Measurements from ENCODE around the gene NOC3L. TPM values are rescaled to one million over a fixed set of nuclear protein-coding genes. Genes with fewer than 3 reads are reported as not detected.

NOC3L gene
- total RNA-seq, 1 donor = 21.0 TPM

DNA sequence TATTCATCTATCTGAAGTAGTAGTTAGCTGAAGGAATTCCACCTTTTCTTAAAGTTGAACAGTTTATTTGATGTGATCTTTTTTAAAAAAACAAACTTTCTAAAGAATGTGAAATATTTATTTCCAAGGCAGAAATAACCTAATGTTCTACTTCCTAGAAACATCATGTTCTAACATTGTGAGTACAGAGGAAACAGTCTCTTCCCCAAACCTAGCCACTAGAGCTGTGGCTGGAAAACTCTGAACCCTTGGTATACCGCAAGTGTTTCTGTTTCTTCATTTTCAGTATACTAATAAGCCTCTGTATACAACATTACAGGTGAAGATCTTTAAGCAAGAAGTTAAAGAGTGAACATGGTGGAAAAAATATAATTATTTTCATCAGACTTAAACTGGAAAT is 35.1 kb downstream of the NOC3L start:
- Histone ChIP-seq H3K36me3 (ENCODE audit: insufficient read depth, low read length) (peaks cover 38% of the 10 kb centered on the region), H3K27me3 (ENCODE audit: insufficient read depth, low read length) (no peaks in the 10 kb centered on the region), H3K27ac (ENCODE audit: low read depth, low read length) (no peak overlapping the region), H3K79me2 (ENCODE audit: insufficient read depth, low read length) (no peaks in the 10 kb centered on the region), H4K20me1 (ENCODE audit: insufficient read depth, low read length) (no peaks in the 10 kb centered on the region), H3K4me2 (ENCODE audit: insufficient read depth, low read length) (no peak overlapping the region), H3K9me3 (ENCODE audit: low read depth, low read length) (no peaks in the 10 kb centered on the region), H2AFZ (ENCODE audit: low read length) (no peak overlapping the region), H3K4me3 (ENCODE audit: insufficient read depth, low read length) (no peak overlapping the region), H3K4me1 (ENCODE audit: insufficient read depth, low read length) (no peaks in the 10 kb centered on the region)
- DNase-seq (ENCODE audit: insufficient read length, low spot score, missing footprints) = no peak
- TF ChIP-seq, protein P1, sequence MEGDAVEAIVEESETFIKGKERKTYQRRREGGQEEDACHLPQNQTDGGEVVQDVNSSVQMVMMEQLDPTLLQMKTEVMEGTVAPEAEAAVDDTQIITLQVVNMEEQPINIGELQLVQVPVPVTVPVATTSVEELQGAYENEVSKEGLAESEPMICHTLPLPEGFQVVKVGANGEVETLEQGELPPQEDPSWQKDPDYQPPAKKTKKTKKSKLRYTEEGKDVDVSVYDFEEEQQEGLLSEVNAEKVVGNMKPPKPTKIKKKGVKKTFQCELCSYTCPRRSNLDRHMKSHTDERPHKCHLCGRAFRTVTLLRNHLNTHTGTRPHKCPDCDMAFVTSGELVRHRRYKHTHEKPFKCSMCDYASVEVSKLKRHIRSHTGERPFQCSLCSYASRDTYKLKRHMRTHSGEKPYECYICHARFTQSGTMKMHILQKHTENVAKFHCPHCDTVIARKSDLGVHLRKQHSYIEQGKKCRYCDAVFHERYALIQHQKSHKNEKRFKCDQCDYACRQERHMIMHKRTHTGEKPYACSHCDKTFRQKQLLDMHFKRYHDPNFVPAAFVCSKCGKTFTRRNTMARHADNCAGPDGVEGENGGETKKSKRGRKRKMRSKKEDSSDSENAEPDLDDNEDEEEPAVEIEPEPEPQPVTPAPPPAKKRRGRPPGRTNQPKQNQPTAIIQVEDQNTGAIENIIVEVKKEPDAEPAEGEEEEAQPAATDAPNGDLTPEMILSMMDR (IDR thresholded peaks at IDR 0.05; ENCODE audit: extremely low read depth, low read depth, low read length) = no peak

- H3K9me3 ChIP-seq (ENCODE audit: low read depth, low read length) = no peaks in the 10 kb centered on the region
- H3K4me1 ChIP-seq (ENCODE audit: insufficient read depth, low read length) = no peaks in the 10 kb centered on the region
- H3K4me2 ChIP-seq (ENCODE audit: insufficient read depth, low read length) = no peak overlapping the region
- TF ChIP-seq, protein P1 (IDR thresholded peaks at IDR 0.05; ENCODE audit: extremely low read depth, low read depth, low read length) = no peak
- no peaks in the 10 kb centered on the region for H3K79me2 ChIP-seq (ENCODE audit: insufficient read depth, low read length)
- H2AFZ ChIP-seq (ENCODE audit: low read length) = no peak overlapping the region
- no peaks in the 10 kb centered on the region for H3K27me3 ChIP-seq (ENCODE audit: insufficient read depth, low read length)
- no peak for DNase-seq (ENCODE audit: insufficient read length, low spot score, missing footprints)
- H3K36me3 ChIP-seq (ENCODE audit: insufficient read depth, low read length) = peaks cover 26% of the 10 kb centered on the region
- H4K20me1 ChIP-seq (ENCODE audit: insufficient read depth, low read length) = no peaks in the 10 kb centered on the region
- no peak overlapping the region for H3K4me3 ChIP-seq (ENCODE audit: insufficient read depth, low read length)
- no peak overlapping the region for H3K27ac ChIP-seq (ENCODE audit: low read depth, low read length)
These were observed 38.0 kb downstream of the NOC3L start for GRCh38 chr10:94324609-94325233.

DNA sequence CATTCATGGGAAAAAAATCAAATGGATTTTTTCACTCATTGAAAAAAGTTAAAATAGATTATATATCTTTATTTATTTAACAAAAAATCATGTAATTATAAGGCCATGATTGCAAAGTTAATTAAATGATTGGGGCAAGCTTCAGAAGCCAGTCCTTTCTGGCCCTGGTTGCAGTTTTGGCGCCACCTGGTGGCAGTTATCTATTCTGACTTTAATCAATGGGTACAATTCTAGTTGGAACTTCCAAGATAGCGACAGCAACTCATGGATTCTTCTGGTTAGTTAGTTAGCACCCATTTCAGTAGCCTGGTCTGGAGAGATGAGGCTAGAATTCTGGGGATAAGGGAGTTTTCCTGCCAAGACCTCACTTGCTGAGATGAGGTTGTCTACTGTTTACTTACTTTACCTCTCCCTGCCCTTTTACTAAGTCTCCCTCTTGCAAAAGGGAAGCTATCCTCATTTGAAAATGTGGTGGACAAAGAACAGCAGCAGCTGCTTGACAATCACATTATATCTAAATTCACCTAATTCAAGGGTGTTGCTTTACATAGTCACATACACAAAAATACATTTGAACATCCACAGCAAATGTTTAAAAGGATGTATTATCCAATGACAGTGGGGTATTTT is 42.3 kb downstream of the NOC3L start:
- H2AFZ ChIP-seq (ENCODE audit: low read length) = no peak overlapping the region
- H3K4me3 ChIP-seq (ENCODE audit: insufficient read depth, low read length) = no peak overlapping the region
- H4K20me1 ChIP-seq (ENCODE audit: insufficient read depth, low read length) = no peaks in the 10 kb centered on the region
- H3K79me2 ChIP-seq (ENCODE audit: insufficient read depth, low read length) = no peaks in the 10 kb centered on the region
- no peak overlapping the region for H3K4me2 ChIP-seq (ENCODE audit: insufficient read depth, low read length)
- H3K36me3 ChIP-seq (ENCODE audit: insufficient read depth, low read length) = peaks cover 21% of the 10 kb centered on the region
- H3K4me1 ChIP-seq (ENCODE audit: insufficient read depth, low read length) = peaks cover 15% of the 10 kb centered on the region
- no peaks in the 10 kb centered on the region for H3K9me3 ChIP-seq (ENCODE audit: low read depth, low read length)
- H3K27me3 ChIP-seq (ENCODE audit: insufficient read depth, low read length) = no peaks in the 10 kb centered on the region
- no peak for DNase-seq (ENCODE audit: insufficient read length, low spot score, missing footprints)
- TF ChIP-seq, protein P1 (IDR thresholded peaks at IDR 0.05; ENCODE audit: extremely low read depth, low read depth, low read length) = peak; percentile 83
- H3K27ac ChIP-seq (ENCODE audit: low read depth, low read length) = no peak overlapping the region

DNA sequence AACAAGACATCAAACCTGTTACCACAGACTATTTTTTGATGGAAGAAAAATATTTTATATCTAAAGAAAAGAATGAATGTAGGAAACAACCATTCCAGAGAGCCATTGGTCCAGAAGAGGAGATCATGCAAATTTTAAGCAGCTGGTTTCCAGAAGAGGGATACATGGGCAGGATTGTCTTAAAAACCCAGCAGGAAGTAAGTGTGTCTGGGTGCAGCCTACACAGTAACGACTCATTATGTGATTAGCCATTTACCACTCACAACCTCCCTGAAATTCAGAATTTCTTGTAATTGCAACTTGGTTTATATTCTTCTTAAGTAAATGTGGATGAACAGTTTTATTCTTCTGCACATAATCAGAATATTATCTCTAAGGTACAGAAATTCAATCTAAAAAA is 46.2 kb downstream of the NOC3L start:
- H2AFZ ChIP-seq (ENCODE audit: low read length) = no peak overlapping the region
- H3K27me3 ChIP-seq (ENCODE audit: insufficient read depth, low read length) = no peaks in the 10 kb centered on the region
- peak overlapping the region; percentile 68 for H3K27ac ChIP-seq (ENCODE audit: low read depth, low read length)
- peak overlapping the region; percentile 5 for H3K4me2 ChIP-seq (ENCODE audit: insufficient read depth, low read length)
- peak; percentile 4 for DNase-seq (ENCODE audit: insufficient read length, low spot score, missing footprints)
- H3K4me1 ChIP-seq (ENCODE audit: insufficient read depth, low read length) = peaks cover 15% of the 10 kb centered on the region
- TF ChIP-seq, protein P1 (IDR thresholded peaks at IDR 0.05; ENCODE audit: extremely low read depth, low read depth, low read length) = no peak
- H3K79me2 ChIP-seq (ENCODE audit: insufficient read depth, low read length) = no peaks in the 10 kb centered on the region
- H4K20me1 ChIP-seq (ENCODE audit: insufficient read depth, low read length) = no peaks in the 10 kb centered on the region
- no peaks in the 10 kb centered on the region for H3K9me3 ChIP-seq (ENCODE audit: low read depth, low read length)
- no peaks in the 10 kb centered on the region for H3K36me3 ChIP-seq (ENCODE audit: insufficient read depth, low read length)
- H3K4me3 ChIP-seq (ENCODE audit: insufficient read depth, low read length) = no peak overlapping the region

All from osteoblast (primary cell).